CD4-positive, alpha-beta T cell (primary cell): ENCODE results near the gene HIBADH. TPM values are rescaled to one million over a fixed set of nuclear protein-coding genes. Genes with fewer than 3 reads are reported as not detected.

Source experiments
- ATAC-seq: fragments of 200-7000 bp; cut with Tn5 transposase; one replicate; pipeline ENCODE4 v1.10.0; 2022; ENCODE audit warnings: mild to moderate bottlenecking; ENCODE audit not compliant: poor library complexity
- CTCF ChIA-PET: fragments of 350-600 bp; sonication (Branson Sonifier 250); formaldehyde crosslinking; loops from one replicate; lab custom pipeline; 2021; ENCODE audit warnings: antibody characterized with exemption, inconsistent platforms; lab: Charles Lee
- POLR2A ChIA-PET: fragments of 350-600 bp; sonication (Branson Sonifier 250); formaldehyde crosslinking; loops from one replicate; lab custom pipeline; 2021; ENCODE audit warnings: antibody characterized with exemption, inconsistent platforms; lab: Charles Lee
- DNase-seq, 14 experiments: peaks; one replicate each; pipeline ENCODE4 v3.0.0-alpha.2; 2013 to 2020; ENCODE audit warnings: mixed read lengths in 2 of 14
- H3K27ac ChIP-seq, 2 donors: one replicate each; pipeline versions ENCODE4 v1.5.1 to v1.7.0; 2013; ENCODE audit warnings: low read length in 2 of 2, low read depth in 1 of 2, mild to moderate bottlenecking in 1 of 2
- H3K27me3 ChIP-seq, 2 experiments: 1 replicate in 1 of 2; 2 replicates in 1 of 2; pipeline versions ENCODE4 v1.6.1 to v1.7.0; 2013; ENCODE audit warnings: low read length in 2 of 2, control low read depth in 1 of 2, mild to moderate bottlenecking in 1 of 2, moderate library complexity in 1 of 2; ENCODE audit not compliant: insufficient read depth in 2 of 2, control insufficient read depth in 1 of 2
- H3K36me3 ChIP-seq: one replicate; pipeline ENCODE4 v1.6.1; 2013; ENCODE audit warnings: low read length, control low read depth; ENCODE audit not compliant: insufficient read depth
- H3K4me1 ChIP-seq: one replicate; pipeline ENCODE4 v1.6.1; 2013; ENCODE audit warnings: low read length, control low read depth; ENCODE audit not compliant: insufficient read depth
- H3K4me3 ChIP-seq: one replicate; pipeline ENCODE4 v1.5.1; 2013; ENCODE audit warnings: mild to moderate bottlenecking, low read length, moderate library complexity
- H3K9me3 ChIP-seq, 2 experiments: 1 replicate in 1 of 2; 2 replicates in 1 of 2; pipeline versions ENCODE4 v1.6.1 to v1.7.0; 2013; ENCODE audit warnings: low read length in 2 of 2, mild to moderate bottlenecking in 2 of 2, control low read depth in 1 of 2, moderate library complexity in 1 of 2; ENCODE audit not compliant: control insufficient read depth in 1 of 2, insufficient read depth in 1 of 2
- H3K27ac Mint-ChIP-seq: one replicate; pipeline ENCODE4 v1.8.0; 2020; ENCODE audit warnings: mixed read lengths
- H3K27me3 Mint-ChIP-seq: one replicate; pipeline ENCODE4 v1.8.0; 2021; ENCODE audit warnings: mixed read lengths
- H3K36me3 Mint-ChIP-seq: one replicate; pipeline ENCODE4 v1.8.0; 2021; ENCODE audit warnings: low read depth, mixed read lengths
- H3K4me1 Mint-ChIP-seq: one replicate; pipeline ENCODE4 v1.8.0; 2021; ENCODE audit warnings: low read depth, mixed read lengths
- H3K4me3 Mint-ChIP-seq: one replicate; pipeline ENCODE4 v1.8.0; 2020; ENCODE audit warnings: mild to moderate bottlenecking, mixed read lengths
- H3K9me3 Mint-ChIP-seq: one replicate; pipeline ENCODE4 v1.8.0; 2020; ENCODE audit warnings: mixed read lengths
- CTCF ChIP-seq: fragments of 200-600 bp; IDR thresholded peaks from one replicate; pipeline ENCODE4 v1.8.0; 2022; ENCODE audit warnings: antibody characterized with exemption, mild to moderate bottlenecking
- intact Hi-C, 2 experiments: fragments of 100-400 bp; cut with DNase I in 1 of 2; cut with micrococcal nuclease in 1 of 2; formaldehyde crosslinking; loops; one replicate each; pipeline versions ENCODE4 v1.15.1 to v1.9.0; 2023 to 2025; cut with DNase I, micrococcal nuclease
- total RNA-seq, 174 experiments: library from RNA in 2 of 174; stranded (reverse) in 2 of 174; gene quantifications; one replicate each; pipeline ENCODE4 v1.2.3 and lab custom pipeline; 2021 to 2026

The HIBADH gene
- total RNA-seq, 2 experiments from 2014 or later = 6.3 to 8.4 TPM

- no peak overlapping the region for H3K4me3 Mint-ChIP-seq
Observed at GRCh38 chr7:27519793-27520469, 142.8 kb downstream of the HIBADH start.

GRCh38 chr7:27518561-27519350 is 143.9 kb downstream of the HIBADH start:
- H3K27me3 Mint-ChIP-seq = no peaks in the 10 kb centered on the region
- ChIA-PET POLR2A (no interaction called here), CTCF (no interaction called here)
- H3K4me1 Mint-ChIP-seq = peaks cover 11% of the 10 kb centered on the region
- Histone ChIP-seq H3K27ac (no peak overlapping the region), H3K36me3 (no peaks in the 10 kb centered on the region), H3K4me1 (no peaks in the 10 kb centered on the region), H3K4me3 (no peak overlapping the region), H3K27me3 (no peaks in the 10 kb centered on the region), H3K9me3 (no peaks in the 10 kb centered on the region)
- no peak for TF ChIP-seq CTCF
- intact Hi-C loops = no loop called here
- no peaks in the 10 kb centered on the region for H3K9me3 Mint-ChIP-seq
- H3K4me3 Mint-ChIP-seq = no peak overlapping the region
- ATAC-seq (no peak), DNase-seq (no peak)
- H3K27ac Mint-ChIP-seq = no peak overlapping the region
- peaks cover 16% of the 10 kb centered on the region for H3K36me3 Mint-ChIP-seq

More at GRCh38 chr7:27519793-27520469, 142.8 kb downstream of the HIBADH start:
- Mint-ChIP-seq H3K36me3 (peaks cover 25% of the 10 kb centered on the region), H3K27me3 (no peaks in the 10 kb centered on the region), H3K4me1 (peaks cover 11% of the 10 kb centered on the region), H3K9me3 (no peaks in the 10 kb centered on the region), H3K27ac (no peak overlapping the region)
- Histone ChIP-seq H3K27me3 (no peaks in the 10 kb centered on the region), H3K4me3 (no peak overlapping the region), H3K27ac (no peak overlapping the region), H3K36me3 (peaks cover 3% of the 10 kb centered on the region), H3K4me1 (no peaks in the 10 kb centered on the region), H3K9me3 (no peaks in the 10 kb centered on the region)
- intact Hi-C loops = no loop called here
- CTCF ChIA-PET = no interaction called here
- DNase-seq (no peak), ATAC-seq (no peak)
- no peak for TF ChIP-seq CTCF
- POLR2A ChIA-PET = no interaction called here

GRCh38 chr7:27516421-27516820 is 146.3 kb downstream of the HIBADH start:
- intact Hi-C loops = no loop called here
- no peak for DNase-seq
- CTCF ChIA-PET = no interaction called here
- H3K27ac Mint-ChIP-seq = no peak overlapping the region
- no peaks in the 10 kb centered on the region for H3K36me3 ChIP-seq
- H3K9me3 ChIP-seq = no peaks in the 10 kb centered on the region
- no peak for TF ChIP-seq CTCF
- no peaks in the 10 kb centered on the region for H3K27me3 ChIP-seq
- POLR2A ChIA-PET = no interaction called here
- H3K27ac ChIP-seq = no peak overlapping the region
- peaks cover 5% of the 10 kb centered on the region for H3K36me3 Mint-ChIP-seq
- H3K27me3 Mint-ChIP-seq = no peaks in the 10 kb centered on the region
- H3K4me1 ChIP-seq = no peaks in the 10 kb centered on the region
- no peak overlapping the region for H3K4me3 ChIP-seq
- H3K9me3 Mint-ChIP-seq = peaks cover 3% of the 10 kb centered on the region
- ATAC-seq = no peak
- no peak overlapping the region for H3K4me3 Mint-ChIP-seq
- peaks cover 11% of the 10 kb centered on the region for H3K4me1 Mint-ChIP-seq
